GM21447 (cell line): ENCODE data around the gene TSHZ3.

Experiments used
- ATAC-seq: cut with Tn5 transposase; IDR thresholded peaks from one replicate; pipeline ENCODE4 v1.9.1; 2021; ENCODE audit not compliant: unreplicated experiment

Gene TSHZ3

GRCh38 chr19:31338069-31338776 is 11.0 kb downstream of the TSHZ3 start:
- no peak for ATAC-seq

GRCh38 chr19:31337008-31337914 is 12.0 kb downstream of the TSHZ3 start:
- no peak for ATAC-seq

- ATAC-seq = no peak
Measured at GRCh38 chr19:31335716-31336115, 13.5 kb downstream of the TSHZ3 start.

GRCh38 chr19:31334849-31335624 is 14.2 kb downstream of the TSHZ3 start:
- no peak for ATAC-seq

- no peak for ATAC-seq
Measured at GRCh38 chr19:31334101-31334848, 15.0 kb downstream of the TSHZ3 start.

GRCh38 chr19:31332096-31332495 is 17.1 kb downstream of the TSHZ3 start:
- no peak for ATAC-seq

- no peak for ATAC-seq
Measured at GRCh38 chr19:31331536-31331935, 17.7 kb downstream of the TSHZ3 start.

- no peak for ATAC-seq
Measured at GRCh38 chr19:31330761-31331160, 18.5 kb downstream of the TSHZ3 start.

GRCh38 chr19:31330237-31330636 is 19.0 kb downstream of the TSHZ3 start:
- ATAC-seq = no peak

- no peak for ATAC-seq
Measured at GRCh38 chr19:31329819-31330218, 19.4 kb downstream of the TSHZ3 start.

- no peak for ATAC-seq
Measured at GRCh38 chr19:31328238-31328637, 21.0 kb downstream of the TSHZ3 start.

- ATAC-seq = no peak
Measured at GRCh38 chr19:31326329-31327028, 22.8 kb downstream of the TSHZ3 start.

- ATAC-seq = no peak
Measured at GRCh38 chr19:31325342-31325741, 23.9 kb downstream of the TSHZ3 start.

GRCh38 chr19:31319465-31319864 is 29.8 kb downstream of the TSHZ3 start:
- no peak for ATAC-seq

- ATAC-seq = no peak
Measured at GRCh38 chr19:31318790-31319425, 30.3 kb downstream of the TSHZ3 start.

- ATAC-seq = no peak
Measured at GRCh38 chr19:31317570-31317969, 31.7 kb downstream of the TSHZ3 start.

- ATAC-seq = no peak
Measured at GRCh38 chr19:31317093-31317492, 32.1 kb downstream of the TSHZ3 start.

- ATAC-seq = no peak
Measured at GRCh38 chr19:31316201-31316951, 32.9 kb downstream of the TSHZ3 start.

GRCh38 chr19:31315652-31316051 is 33.6 kb downstream of the TSHZ3 start:
- no peak for ATAC-seq
